ENCODE measurements around the gene RBM39.

The RBM39 gene

GRCh38 chr20:35721621-35722020, 20.4 kb downstream of the RBM39 start:
- Histone ChIP-seq H3K4me2 (no peak overlapping the region), H3K4me1 (ENCODE audit: low read depth, poor library complexity, severe bottlenecking) (peaks cover 19% of the 10 kb centered on the region), H3K4me3 (IDR thresholded peaks at IDR 0.05; ENCODE audit: insufficient read depth, low read depth, low read length) (no peak overlapping the region), H3K79me2 (ENCODE audit: insufficient read depth, low read depth) (peaks cover 98% of the 10 kb centered on the region), H2AFZ (ENCODE audit: low read depth) (no peak overlapping the region), H3K36me3 (ENCODE audit: insufficient read depth) (peaks cover 71% of the 10 kb centered on the region), H4K20me1 (ENCODE audit: insufficient read depth) (peaks cover 52% of the 10 kb centered on the region), H3K27me3 (ENCODE audit: insufficient read depth, low read depth) (no peaks in the 10 kb centered on the region), H3K9ac (no peak overlapping the region), H3K27ac (no peak overlapping the region)
- TF ChIP-seq CTCF (conservative IDR thresholded peaks at IDR 0.05; ENCODE audit: low read depth, low read length) = no peak

GRCh38 chr20:35721219-35721618, 20.8 kb downstream of the RBM39 start:
- Histone ChIP-seq H3K36me3 (ENCODE audit: insufficient read depth) (peaks cover 71% of the 10 kb centered on the region; the same call in 1 of the 2 replicates), H3K4me3 (IDR thresholded peaks at IDR 0.05; ENCODE audit: insufficient read depth, low read depth, low read length) (no peak overlapping the region), H2AFZ (ENCODE audit: low read depth) (no peak overlapping the region), H3K79me2 (ENCODE audit: insufficient read depth, low read depth) (peaks cover 98% of the 10 kb centered on the region), H3K4me2 (no peak overlapping the region), H3K27me3 (ENCODE audit: insufficient read depth, low read depth) (no peaks in the 10 kb centered on the region), H4K20me1 (ENCODE audit: insufficient read depth) (peaks cover 48% of the 10 kb centered on the region), H3K9ac (no peak overlapping the region), H3K4me1 (ENCODE audit: low read depth, poor library complexity, severe bottlenecking) (peaks cover 15% of the 10 kb centered on the region), H3K27ac (no peak overlapping the region)
- TF ChIP-seq CTCF (conservative IDR thresholded peaks at IDR 0.05; ENCODE audit: low read depth, low read length) = no peak

- Histone ChIP-seq H2AFZ (ENCODE audit: low read depth) (no peak overlapping the region), H3K27ac (0 out of 2 replicates have a peak overlapping the region, but pooled peaks have one; percentile 2), H3K4me3 (IDR thresholded peaks at IDR 0.05; ENCODE audit: insufficient read depth, low read depth, low read length) (no peak overlapping the region), H4K20me1 (ENCODE audit: insufficient read depth) (peaks cover 44% of the 10 kb centered on the region), H3K4me1 (ENCODE audit: low read depth, poor library complexity, severe bottlenecking) (peaks cover 7% of the 10 kb centered on the region), H3K79me2 (ENCODE audit: insufficient read depth, low read depth) (peaks cover 97% of the 10 kb centered on the region), H3K4me2 (no peak overlapping the region), H3K9ac (no peak overlapping the region), H3K36me3 (ENCODE audit: insufficient read depth) (peaks cover 72% of the 10 kb centered on the region; the same call in 1 of the 2 replicates), H3K27me3 (ENCODE audit: insufficient read depth, low read depth) (no peaks in the 10 kb centered on the region)
- TF ChIP-seq CTCF (conservative IDR thresholded peaks at IDR 0.05; ENCODE audit: low read depth, low read length) = no peak
Measured at GRCh38 chr20:35720165-35721123, 21.6 kb downstream of the RBM39 start.

- H3K4me2 ChIP-seq = no peak overlapping the region
- peaks cover 97% of the 10 kb centered on the region for H3K79me2 ChIP-seq (ENCODE audit: insufficient read depth, low read depth)
- peaks cover 41% of the 10 kb centered on the region for H4K20me1 ChIP-seq (ENCODE audit: insufficient read depth)
- no peak overlapping the region for H3K4me3 ChIP-seq (IDR thresholded peaks at IDR 0.05; ENCODE audit: insufficient read depth, low read depth, low read length)
- no peak overlapping the region for H2AFZ ChIP-seq (ENCODE audit: low read depth)
- no peak overlapping the region for H3K9ac ChIP-seq
- H3K4me1 ChIP-seq (ENCODE audit: low read depth, poor library complexity, severe bottlenecking) = peaks cover 4% of the 10 kb centered on the region
- H3K27ac ChIP-seq = 0 out of 2 replicates have a peak overlapping the region, but pooled peaks have one; percentile 2
- H3K36me3 ChIP-seq (ENCODE audit: insufficient read depth) = peaks cover 78% of the 10 kb centered on the region; the same call in 1 of the 2 replicates
- no peaks in the 10 kb centered on the region for H3K27me3 ChIP-seq (ENCODE audit: insufficient read depth, low read depth)
- TF ChIP-seq CTCF (conservative IDR thresholded peaks at IDR 0.05; ENCODE audit: low read depth, low read length) = no peak
Measured at GRCh38 chr20:35719717-35720116, 22.3 kb downstream of the RBM39 start.

Measured in KMS-11 (cell line).